Measurements from ENCODE around the gene NHS. TPM values are rescaled to one million over a fixed set of nuclear protein-coding genes. Genes with fewer than 3 reads are reported as not detected.

NHS gene
- polyA plus RNA-seq, 1 donor (not counting 4 experiments of a cell fraction or from before 2014, with no cell fraction given) = 5.4 TPM

DNA sequence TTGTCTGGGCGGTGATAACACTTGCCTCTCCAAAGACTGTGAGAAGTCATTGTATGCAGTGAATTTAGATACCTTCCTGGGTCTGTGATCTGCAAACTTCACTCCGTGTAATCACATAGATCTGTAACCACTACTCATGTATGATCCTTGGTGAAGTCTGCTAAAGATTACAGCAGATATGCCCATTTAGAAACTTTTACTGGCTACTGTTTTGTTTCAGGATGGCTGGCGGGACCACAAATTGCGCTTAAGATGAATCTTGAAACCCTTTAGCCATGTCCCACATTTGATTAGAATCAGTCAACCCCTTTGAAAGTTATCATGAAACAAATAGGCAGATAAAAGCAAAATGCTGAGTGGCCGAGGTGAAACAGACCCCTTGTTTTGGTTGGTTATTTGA lies 235.8 kb downstream of the NHS start:
- no peak for DNase-seq (ENCODE audit: low read depth, low spot score)
- no peak overlapping the region for H3K4me3 ChIP-seq (ENCODE audit: control insufficient read depth in 2 of 3, extremely low read depth in 1 of 3, insufficient read depth in 2 of 3, low read depth in 1 of 3, low read length in 3 of 3)
- no peak overlapping the region for H3K27ac ChIP-seq (ENCODE audit: control insufficient read depth, insufficient read depth, low read length)
- peaks cover 3% of the 10 kb centered on the region for H3K79me2 ChIP-seq (ENCODE audit: control insufficient read depth, insufficient read depth, low read length)
- H3K9me1 ChIP-seq (ENCODE audit: control insufficient read depth, extremely low read depth, insufficient read depth, low read length) = no peaks in the 10 kb centered on the region
- no peaks in the 10 kb centered on the region for H3K9me3 ChIP-seq (ENCODE audit: control insufficient read depth, low read depth, low read length)
- no peaks in the 10 kb centered on the region for H3K36me3 ChIP-seq (ENCODE audit: control insufficient read depth in 2 of 2, extremely low read depth in 1 of 2, insufficient read depth in 2 of 2, low read length in 2 of 2)
- no peak overlapping the region for H3K9ac ChIP-seq (ENCODE audit: control insufficient read depth, extremely low read depth, insufficient read depth, low read length)
- TF ChIP-seq, protein P1, sequence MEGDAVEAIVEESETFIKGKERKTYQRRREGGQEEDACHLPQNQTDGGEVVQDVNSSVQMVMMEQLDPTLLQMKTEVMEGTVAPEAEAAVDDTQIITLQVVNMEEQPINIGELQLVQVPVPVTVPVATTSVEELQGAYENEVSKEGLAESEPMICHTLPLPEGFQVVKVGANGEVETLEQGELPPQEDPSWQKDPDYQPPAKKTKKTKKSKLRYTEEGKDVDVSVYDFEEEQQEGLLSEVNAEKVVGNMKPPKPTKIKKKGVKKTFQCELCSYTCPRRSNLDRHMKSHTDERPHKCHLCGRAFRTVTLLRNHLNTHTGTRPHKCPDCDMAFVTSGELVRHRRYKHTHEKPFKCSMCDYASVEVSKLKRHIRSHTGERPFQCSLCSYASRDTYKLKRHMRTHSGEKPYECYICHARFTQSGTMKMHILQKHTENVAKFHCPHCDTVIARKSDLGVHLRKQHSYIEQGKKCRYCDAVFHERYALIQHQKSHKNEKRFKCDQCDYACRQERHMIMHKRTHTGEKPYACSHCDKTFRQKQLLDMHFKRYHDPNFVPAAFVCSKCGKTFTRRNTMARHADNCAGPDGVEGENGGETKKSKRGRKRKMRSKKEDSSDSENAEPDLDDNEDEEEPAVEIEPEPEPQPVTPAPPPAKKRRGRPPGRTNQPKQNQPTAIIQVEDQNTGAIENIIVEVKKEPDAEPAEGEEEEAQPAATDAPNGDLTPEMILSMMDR (optimal IDR thresholded peaks at IDR 0.05 in 1 of 3, IDR thresholded peaks at IDR 0.05 in 1 of 3, conservative IDR thresholded peaks at IDR 0.05 in 1 of 3; ENCODE audit: extremely low read depth in 1 of 3, insufficient read depth in 2 of 3, low read length in 3 of 3) = no peak
- TF ChIP-seq EZH2 (IDR thresholded peaks at IDR 0.05; ENCODE audit: low read length) = no peak
- no peak overlapping the region for H3K4me2 ChIP-seq (ENCODE audit: control insufficient read depth, extremely low read depth, insufficient read depth, low read depth, low read length)
- dilution Hi-C loops (cut with MboI; ENCODE audit: extremely low pct_ligation_motif_present, low sequenced_read_pairs) = no loop called here
- H2AFZ ChIP-seq (ENCODE audit: control insufficient read depth, low read length) = no peak overlapping the region
- H3K27me3 ChIP-seq (ENCODE audit: control insufficient read depth, extremely low read depth, insufficient read depth, low read length) = no peaks in the 10 kb centered on the region
- no peaks in the 10 kb centered on the region for H4K20me1 ChIP-seq (ENCODE audit: control insufficient read depth, extremely low read depth, insufficient read depth, low read length)
- peaks cover 13% of the 10 kb centered on the region for H3K4me1 ChIP-seq (ENCODE audit: control insufficient read depth, extremely low read depth, insufficient read depth, low read length)
- FAIRE-seq = no peak

DNA sequence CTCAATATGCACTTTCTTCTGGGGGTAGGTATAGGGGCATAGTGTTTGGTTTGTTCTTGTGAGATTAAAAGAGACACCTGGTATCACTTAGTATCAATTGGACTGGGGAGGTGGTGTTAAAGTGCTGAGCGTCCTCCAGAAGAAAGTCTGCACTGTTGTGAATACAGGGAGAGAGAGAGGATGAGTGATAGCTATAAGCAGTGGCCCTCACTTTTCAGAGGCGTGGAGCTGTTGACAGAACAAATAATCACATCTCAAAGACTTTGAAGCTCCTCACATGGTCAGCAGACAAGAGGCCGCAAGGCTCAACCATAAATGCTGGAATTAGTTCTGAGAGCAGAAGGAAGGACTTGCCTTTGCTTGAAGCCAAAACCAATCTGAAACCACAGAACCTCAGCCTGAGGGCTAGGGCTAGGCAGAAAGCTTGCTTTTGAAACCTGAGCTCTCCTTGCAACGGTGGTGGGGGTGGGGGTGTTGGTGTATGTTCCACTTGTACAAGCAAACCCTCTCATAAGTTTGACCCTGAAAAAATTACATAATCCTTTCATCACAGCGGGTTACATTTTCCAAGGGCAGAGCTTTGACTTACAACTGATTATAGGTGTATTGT lies 239.1 kb downstream of the NHS start:
- Histone ChIP-seq H3K27ac (ENCODE audit: control insufficient read depth, insufficient read depth, low read length) (no peak overlapping the region), H3K79me2 (ENCODE audit: control insufficient read depth, insufficient read depth, low read length) (peaks cover 3% of the 10 kb centered on the region), H2AFZ (ENCODE audit: control insufficient read depth, low read length) (no peak overlapping the region), H3K9ac (ENCODE audit: control insufficient read depth, extremely low read depth, insufficient read depth, low read length) (no peak overlapping the region), H3K36me3 (ENCODE audit: control insufficient read depth in 2 of 2, extremely low read depth in 1 of 2, insufficient read depth in 2 of 2, low read length in 2 of 2) (no peaks in the 10 kb centered on the region), H3K9me3 (ENCODE audit: control insufficient read depth, low read depth, low read length) (no peaks in the 10 kb centered on the region), H3K4me2 (ENCODE audit: control insufficient read depth, extremely low read depth, insufficient read depth, low read depth, low read length) (peak overlapping the region; percentile 28), H3K4me1 (ENCODE audit: control insufficient read depth, extremely low read depth, insufficient read depth, low read length) (peaks cover 13% of the 10 kb centered on the region), H3K4me3 (ENCODE audit: control insufficient read depth in 2 of 3, extremely low read depth in 1 of 3, insufficient read depth in 2 of 3, low read depth in 1 of 3, low read length in 3 of 3) (no peak overlapping the region), H3K27me3 (ENCODE audit: control insufficient read depth, extremely low read depth, insufficient read depth, low read length) (no peaks in the 10 kb centered on the region), H4K20me1 (ENCODE audit: control insufficient read depth, extremely low read depth, insufficient read depth, low read length) (no peaks in the 10 kb centered on the region), H3K9me1 (ENCODE audit: control insufficient read depth, extremely low read depth, insufficient read depth, low read length) (no peaks in the 10 kb centered on the region)
- peak; percentile 59 for FAIRE-seq
- dilution Hi-C loops (cut with MboI; ENCODE audit: extremely low pct_ligation_motif_present, low sequenced_read_pairs) = no loop called here
- TF ChIP-seq EZH2 (IDR thresholded peaks at IDR 0.05; ENCODE audit: low read length) = no peak
- TF ChIP-seq, protein P1 (optimal IDR thresholded peaks at IDR 0.05 in 1 of 3, IDR thresholded peaks at IDR 0.05 in 1 of 3, conservative IDR thresholded peaks at IDR 0.05 in 1 of 3; ENCODE audit: extremely low read depth in 1 of 3, insufficient read depth in 2 of 3, low read length in 3 of 3) = no peak
- no peak for DNase-seq (ENCODE audit: low read depth, low spot score)
